Measurements from ENCODE around the gene PHACTR1.

Gene PHACTR1

GRCh38 chr6:13191461-13191860, 474.9 kb downstream of the PHACTR1 start:
- no peak overlapping the region for H3K9ac ChIP-seq (ENCODE audit: low read length)
- no peak for TF ChIP-seq CTCF (IDR thresholded peaks at IDR 0.05; ENCODE audit: low read length)
- TF ChIP-seq EZH2 (IDR thresholded peaks at IDR 0.05; ENCODE audit: borderline replicate concordance, low read length), result no peak
- H3K4me1 ChIP-seq (ENCODE audit: insufficient read depth, low read length, severe bottlenecking), result no peaks in the 10 kb centered on the region
- no peak overlapping the region for H2AFZ ChIP-seq (ENCODE audit: low read length)
- no peaks in the 10 kb centered on the region for H3K36me3 ChIP-seq (ENCODE audit: insufficient read depth, low read length)
- H3K27ac ChIP-seq (ENCODE audit: low read depth, low read length, poor library complexity, severe bottlenecking), result no peak overlapping the region
- H3K27me3 ChIP-seq (ENCODE audit: insufficient read depth, low read length), result peaks cover 6% of the 10 kb centered on the region
- no peak overlapping the region for H3K4me2 ChIP-seq (ENCODE audit: low read length)
- no peak overlapping the region for H3K4me3 ChIP-seq (ENCODE audit: low read depth, low read length, poor library complexity, severe bottlenecking)
- no peaks in the 10 kb centered on the region for H3F3A ChIP-seq (ENCODE audit: insufficient read depth, low read length)
- H3K79me2 ChIP-seq (ENCODE audit: insufficient read depth, low read length), result no peaks in the 10 kb centered on the region
- no peaks in the 10 kb centered on the region for H3K9me2 ChIP-seq (ENCODE audit: low read depth, low read length)
- H3K9me3 ChIP-seq (ENCODE audit: low read length), result no peaks in the 10 kb centered on the region
- H4K20me1 ChIP-seq (ENCODE audit: insufficient read depth, low read length), result no peaks in the 10 kb centered on the region

GRCh38 chr6:13194852-13195251, 478.3 kb downstream of the PHACTR1 start:
- H3K36me3 ChIP-seq (ENCODE audit: insufficient read depth, low read length), result no peaks in the 10 kb centered on the region
- TF ChIP-seq CTCF (IDR thresholded peaks at IDR 0.05; ENCODE audit: low read length) (peak; percentile 66), EZH2 (IDR thresholded peaks at IDR 0.05; ENCODE audit: borderline replicate concordance, low read length) (no peak)
- no peaks in the 10 kb centered on the region for H3K9me3 ChIP-seq (ENCODE audit: low read length)
- H4K20me1 ChIP-seq (ENCODE audit: insufficient read depth, low read length), result no peaks in the 10 kb centered on the region
- H3K79me2 ChIP-seq (ENCODE audit: insufficient read depth, low read length), result no peaks in the 10 kb centered on the region
- no peak overlapping the region for H3K4me2 ChIP-seq (ENCODE audit: low read length)
- no peak overlapping the region for H3K9ac ChIP-seq (ENCODE audit: low read length)
- H3K4me1 ChIP-seq (ENCODE audit: insufficient read depth, low read length, severe bottlenecking), result no peaks in the 10 kb centered on the region
- no peaks in the 10 kb centered on the region for H3F3A ChIP-seq (ENCODE audit: insufficient read depth, low read length)
- no peak overlapping the region for H3K27ac ChIP-seq (ENCODE audit: low read depth, low read length, poor library complexity, severe bottlenecking)
- H3K9me2 ChIP-seq (ENCODE audit: low read depth, low read length), result no peaks in the 10 kb centered on the region
- no peak overlapping the region for H2AFZ ChIP-seq (ENCODE audit: low read length)
- H3K27me3 ChIP-seq (ENCODE audit: insufficient read depth, low read length), result no peaks in the 10 kb centered on the region; the same call in none of the 2 replicates
- no peak overlapping the region for H3K4me3 ChIP-seq (ENCODE audit: low read depth, low read length, poor library complexity, severe bottlenecking)

- Histone ChIP-seq H4K20me1 (ENCODE audit: insufficient read depth, low read length) (no peaks in the 10 kb centered on the region), H3F3A (ENCODE audit: insufficient read depth, low read length) (no peaks in the 10 kb centered on the region), H3K4me3 (ENCODE audit: low read depth, low read length, poor library complexity, severe bottlenecking) (no peak overlapping the region), H3K27ac (ENCODE audit: low read depth, low read length, poor library complexity, severe bottlenecking) (no peak overlapping the region), H3K79me2 (ENCODE audit: insufficient read depth, low read length) (no peaks in the 10 kb centered on the region), H3K27me3 (ENCODE audit: insufficient read depth, low read length) (no peaks in the 10 kb centered on the region; the same call in none of the 2 replicates), H3K9me3 (ENCODE audit: low read length) (no peaks in the 10 kb centered on the region), H3K4me2 (ENCODE audit: low read length) (no peak overlapping the region), H3K9ac (ENCODE audit: low read length) (no peak overlapping the region), H3K4me1 (ENCODE audit: insufficient read depth, low read length, severe bottlenecking) (no peaks in the 10 kb centered on the region), H3K9me2 (ENCODE audit: low read depth, low read length) (no peaks in the 10 kb centered on the region), H2AFZ (ENCODE audit: low read length) (no peak overlapping the region), H3K36me3 (ENCODE audit: insufficient read depth, low read length) (no peaks in the 10 kb centered on the region)
- TF ChIP-seq CTCF (IDR thresholded peaks at IDR 0.05; ENCODE audit: low read length) (no peak), EZH2 (IDR thresholded peaks at IDR 0.05; ENCODE audit: borderline replicate concordance, low read length) (no peak)
Observed at GRCh38 chr6:13195803-13196202, 479.2 kb downstream of the PHACTR1 start.

Data from OCI-LY1 (cell line).